NB4 (cell line): ENCODE measurements around the gene ADCY5.

Experiments used
- DNase-seq: peaks from one replicate; pipeline ENCODE4 v3.0.0; 2010; ENCODE audit warnings: low read depth
- H3K4me3 ChIP-seq: one replicate; pipeline ENCODE4 v1.5.1; 2011; ENCODE audit warnings: mild to moderate bottlenecking, low read depth, low read length, moderate library complexity
- CTCF ChIP-seq: IDR thresholded peaks from one replicate; pipeline ENCODE4 v1.5.1; 2012; ENCODE audit warnings: low read depth, low read length
- MAX ChIP-seq: IDR thresholded peaks from 2 replicates; pipeline ENCODE4 v1.6.1; 2011; ENCODE audit warnings: low read depth, low read length
- MYC ChIP-seq: IDR thresholded peaks from 2 replicates; pipeline ENCODE4 v1.6.1; 2011; ENCODE audit warnings: low read depth, low read length
- POLR2A ChIP-seq: IDR thresholded peaks from 2 replicates; pipeline ENCODE4 v1.6.1; 2011; ENCODE audit warnings: mild to moderate bottlenecking; ENCODE audit not compliant: insufficient read length; ENCODE audit errors: extremely low read depth

Gene ADCY5

GRCh38 chr3:123480428-123480827 is 31.5 kb upstream of the ADCY5 start:
- TF ChIP-seq POLR2A (no peak), MYC (peak; percentile 40; the same call in 1 of the 2 replicates), MAX (peak; percentile 83), CTCF (no peak)
- H3K4me3 ChIP-seq: no peak overlapping the region
- DNase-seq: peak; percentile 52

- DNase-seq: no peak
- TF ChIP-seq MYC: no peak
- TF ChIP-seq MAX: no peak
- TF ChIP-seq POLR2A: no peak
- no peak for TF ChIP-seq CTCF
- no peak overlapping the region for H3K4me3 ChIP-seq
Measured at GRCh38 chr3:123479891-123480290, 31.0 kb upstream of the ADCY5 start.

DNA sequence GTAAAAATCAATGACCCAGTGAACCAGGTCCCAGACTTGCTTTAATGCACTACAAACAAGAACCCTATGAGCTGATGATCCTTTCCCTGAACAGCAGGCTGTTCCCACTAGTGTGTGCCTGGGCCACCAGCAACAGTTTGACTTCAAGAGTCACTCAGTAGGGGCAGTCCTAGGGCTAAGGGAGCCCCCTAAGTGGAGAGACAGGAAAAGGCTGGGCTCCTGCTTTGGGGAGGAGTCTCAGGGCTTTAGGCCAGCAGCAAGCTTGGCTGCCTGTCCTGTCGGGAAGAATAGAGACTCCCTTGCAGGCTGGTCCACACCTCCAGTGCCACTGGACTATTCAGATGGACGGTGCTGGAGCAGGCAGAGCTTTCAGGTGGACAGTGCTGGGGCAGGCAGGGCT is 29.4 kb upstream of the ADCY5 start:
- no peak for TF ChIP-seq POLR2A
- TF ChIP-seq MYC: no peak
- no peak for TF ChIP-seq MAX
- TF ChIP-seq CTCF: no peak
- DNase-seq: no peak
- no peak overlapping the region for H3K4me3 ChIP-seq

- TF ChIP-seq MYC (no peak), CTCF (no peak), POLR2A (no peak), MAX (no peak)
- no peak for DNase-seq
- no peak overlapping the region for H3K4me3 ChIP-seq
Measured at GRCh38 chr3:123476967-123477750, 28.3 kb upstream of the ADCY5 start.

GRCh38 chr3:123475786-123476185 is 26.9 kb upstream of the ADCY5 start:
- DNase-seq: no peak
- TF ChIP-seq MYC (no peak), MAX (no peak), POLR2A (no peak)
- no peak overlapping the region for H3K4me3 ChIP-seq

GRCh38 chr3:123471106-123471505 is 22.2 kb upstream of the ADCY5 start:
- DNase-seq: no peak
- no peak for TF ChIP-seq CTCF
- no peak for TF ChIP-seq MAX
- TF ChIP-seq MYC: no peak
- TF ChIP-seq POLR2A: no peak
- H3K4me3 ChIP-seq: no peak overlapping the region
